ENCODE data around the gene MAML3.

- no peak for TF ChIP-seq EP300 (IDR thresholded peaks at IDR 0.05; ENCODE audit: borderline replicate concordance)
- no peak for TF ChIP-seq ZBTB7A (IDR thresholded peaks at IDR 0.05; ENCODE audit: low read depth)
- TF ChIP-seq, protein P1, sequence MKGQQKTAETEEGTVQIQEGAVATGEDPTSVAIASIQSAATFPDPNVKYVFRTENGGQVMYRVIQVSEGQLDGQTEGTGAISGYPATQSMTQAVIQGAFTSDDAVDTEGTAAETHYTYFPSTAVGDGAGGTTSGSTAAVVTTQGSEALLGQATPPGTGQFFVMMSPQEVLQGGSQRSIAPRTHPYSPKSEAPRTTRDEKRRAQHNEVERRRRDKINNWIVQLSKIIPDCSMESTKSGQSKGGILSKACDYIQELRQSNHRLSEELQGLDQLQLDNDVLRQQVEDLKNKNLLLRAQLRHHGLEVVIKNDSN (IDR thresholded peaks at IDR 0.05) = no peak
- no peak for TF ChIP-seq MAX (IDR thresholded peaks at IDR 0.05)
Observed at GRCh38 chr4:139950568-139950967, 203.4 kb downstream of the MAML3 start.

All from Ishikawa (cell line).